GM12864 (cell line): ENCODE measurements around the gene TAOK2.
A peak's percentile ranks its signal among the peaks of the same experiment; 100 is the strongest.
"Not testable (repeated sequence)": the region's sequence is repeated elsewhere in the genome, so short reads cannot be mapped to it uniquely, and the experiment has no call there.

Source experiments
- DNase-seq: peaks from one replicate; pipeline ENCODE4 v3.0.0-alpha.2; 2011; ENCODE audit warnings: low read depth
- H3K4me3 ChIP-seq: 2 replicates; pipeline ENCODE4 v1.5.1; 2011; ENCODE audit warnings: mild to moderate bottlenecking, low read depth, low read length, control low read depth
- CTCF ChIP-seq: IDR thresholded peaks from 2 replicates; pipeline ENCODE4 v1.5.1; 2011; ENCODE audit warnings: low read depth, mild to moderate bottlenecking, moderate library complexity, low read length, control low read depth, inconsistent platforms; ENCODE audit errors: missing control alignments

The TAOK2 gene

GRCh38 chr16:29973384-29974246 lies at the start of gene TAOK2:
Gene TAOK2 (plus strand): TSS chr16:29973868. CDS start chr16:29977773, 3,905 bp downstream.
- no peak for TF ChIP-seq CTCF
- peak; percentile 95 for DNase-seq
- peak within 1 kb of the TSS; percentile 97 for H3K4me3 ChIP-seq

- DNase-seq = no peak
- H3K4me3 ChIP-seq = peak overlapping the region; percentile 88
- TF ChIP-seq CTCF = no peak
These were observed 48.4 kb upstream of the TAOK2 start for GRCh38 chr16:29925105-29925756.

GRCh38 chr16:29925781-29926710 lies 47.6 kb upstream of the TAOK2 start, which contains the start of gene KCTD13:
Gene KCTD13 (minus strand): TSS chr16:29926226. CDS start chr16:29926033, 193 bp downstream.
- H3K4me3 ChIP-seq = peak within 1 kb of the TSS; percentile 88
- no peak for TF ChIP-seq CTCF
- DNase-seq = peak; percentile 44

GRCh38 chr16:29926711-29927052 lies 47.0 kb upstream of the TAOK2 start:
- peak overlapping the region; percentile 88 for H3K4me3 ChIP-seq
- no peak for DNase-seq
- no peak for TF ChIP-seq CTCF

GRCh38 chr16:29927070-29927905 lies 46.4 kb upstream of the TAOK2 start:
- H3K4me3 ChIP-seq = peak overlapping the region; percentile 88; the same call in 1 of the 2 replicates
- TF ChIP-seq CTCF = no peak
- no peak for DNase-seq

GRCh38 chr16:29931750-29932149 lies 41.9 kb upstream of the TAOK2 start:
- H3K4me3 ChIP-seq, DNase-seq: not testable (repeated sequence)
